Renal pelvis (tissue), 4 donors: ENCODE results near the gene FOXL3. TPM values are rescaled to one million over a fixed set of nuclear protein-coding genes. Genes with fewer than 3 reads are reported as not detected.

Experiments
- DNase-seq: peaks from one replicate; pipeline ENCODE4 v3.0.0-alpha.2; 2013
- polyA plus RNA-seq, 3 donors: library from polyadenylated mRNA; unstranded; fragments of 120-200 nt; gene quantifications; one replicate each; pipeline ENCODE4 v1.2.1, GENCODE V29; 2013; ENCODE audit not compliant: insufficient read length in 3 of 3

FOXL3 gene
- polyA plus RNA-seq, 3 donors, result not detected

- no peak for DNase-seq
Observed at GRCh38 chr7:336810-337566, 47.0 kb downstream of the FOXL3 start.

DNA sequence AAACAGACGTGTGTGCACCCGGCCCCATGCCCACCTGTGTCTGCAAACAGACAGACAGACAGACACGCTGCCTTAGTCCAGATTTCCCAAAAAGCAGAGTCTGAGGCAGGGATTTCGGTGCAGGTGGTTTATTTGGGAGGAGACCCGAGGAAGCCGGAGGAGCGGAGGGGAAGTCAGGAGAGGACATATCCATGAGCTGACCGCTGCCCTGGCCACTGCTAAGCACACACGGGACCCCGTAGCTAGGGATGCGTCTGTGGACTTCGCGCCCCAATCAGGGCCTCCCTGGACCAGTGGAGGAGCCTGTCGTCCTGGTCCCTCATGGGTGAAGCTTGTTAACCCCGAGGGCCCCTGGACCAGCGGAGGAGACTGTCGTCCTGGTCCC is 47.6 kb downstream of the FOXL3 start:
- DNase-seq, result no peak

DNA sequence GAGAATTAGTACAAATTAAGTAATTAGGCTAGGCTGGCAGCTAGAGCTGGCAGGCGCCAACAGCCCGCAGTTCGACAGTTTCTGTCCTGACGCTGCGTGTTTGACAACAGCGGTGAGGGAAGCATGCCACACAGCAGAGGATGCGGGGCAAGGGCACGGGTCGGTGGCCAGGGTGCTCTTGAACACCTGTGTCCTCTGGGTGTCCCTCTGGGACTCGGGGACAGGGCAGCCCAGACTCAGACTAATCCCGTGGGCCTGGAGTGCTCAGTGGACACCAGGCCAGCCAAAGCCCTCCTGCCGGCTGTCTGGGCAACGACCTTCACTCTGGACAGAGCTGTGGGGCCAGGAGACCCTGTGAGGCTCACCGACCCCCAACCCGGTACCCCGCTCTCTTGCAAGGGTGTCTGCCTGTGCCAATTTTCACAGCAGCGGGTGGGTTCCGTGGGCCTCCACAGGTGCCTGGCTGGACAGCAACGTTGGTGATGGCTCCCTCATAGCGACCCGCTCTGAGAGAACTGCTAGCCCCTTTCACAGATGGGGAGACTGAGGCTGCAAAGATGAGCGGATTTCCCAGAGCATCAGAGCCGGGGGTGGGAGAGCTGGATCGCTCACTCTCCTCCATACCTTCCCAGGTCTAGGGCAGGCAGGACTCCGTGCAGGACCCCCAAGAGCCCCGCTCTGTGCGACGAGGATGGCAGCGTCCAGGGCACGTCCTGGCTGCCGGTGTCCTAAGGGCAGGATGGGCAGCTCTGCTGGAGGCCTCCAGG is 48.5 kb downstream of the FOXL3 start:
- DNase-seq, result no peak

- no peak for DNase-seq
Observed at GRCh38 chr7:339062-339342, 49.0 kb downstream of the FOXL3 start.

GRCh38 chr7:339696-340095 is 49.7 kb downstream of the FOXL3 start:
- DNase-seq, result no peak

DNA sequence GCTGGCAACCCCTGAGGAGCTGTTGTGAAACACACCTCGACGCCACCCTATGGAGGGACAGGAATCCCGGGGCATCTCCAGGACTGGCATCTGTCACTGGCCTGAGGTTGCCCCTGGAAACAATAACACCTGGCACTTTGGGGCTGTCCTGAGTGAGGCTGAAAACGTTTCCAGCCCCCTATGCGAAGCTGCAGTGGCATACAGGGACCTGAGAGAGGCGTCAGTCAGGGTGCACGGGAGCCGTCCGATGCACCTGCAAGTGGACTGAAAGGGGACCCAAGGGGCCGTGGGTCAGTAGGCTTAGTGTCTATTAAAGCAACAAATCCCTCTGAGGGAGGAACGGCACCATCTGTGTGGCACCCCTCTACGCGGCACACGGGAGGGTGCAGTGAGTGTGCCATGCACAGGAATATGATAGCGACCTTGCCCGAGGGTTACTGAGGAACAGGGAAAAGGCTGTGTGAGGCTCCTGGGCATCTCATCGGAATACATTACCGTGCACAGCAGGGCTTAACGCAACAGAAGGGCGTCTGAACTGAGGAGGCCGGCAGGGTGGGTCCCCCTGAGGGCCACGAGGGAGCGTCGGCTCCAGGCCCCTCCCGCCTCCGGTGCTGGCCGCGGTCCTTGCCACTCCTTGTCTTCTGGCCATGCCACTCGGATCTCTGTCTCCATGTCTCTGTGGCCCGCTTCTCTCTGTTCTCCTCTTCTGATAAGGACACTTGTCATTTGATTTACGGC is 50.4 kb downstream of the FOXL3 start:
- no peak for DNase-seq

Other genes starting within 250 kb of the FOXL3 start
- 10 to 100 TPM; 65.7 to 74.8 (median 74.8) TPM for gene FAM20C, start 97.6 kb upstream of the FOXL3 start, polyA plus RNA-seq
- gene PDGFA, start 229.7 kb downstream of the FOXL3 start, polyA plus RNA-seq, result 10 to 100 TPM; 46.8 to 54.5 (median 47.9) TPM